ENCODE data around the gene AKT1S1.
A peak's percentile ranks its signal among the peaks of the same experiment; 100 is the strongest.
"Not testable (repeated sequence)": the region's sequence is repeated elsewhere in the genome, so short reads cannot be mapped to it uniquely, and the experiment has no call there.

The AKT1S1 gene

GRCh38 chr19:49877020-49877878 is at the start of gene AKT1S1, which contains the start of gene TBC1D17:
TSS of gene AKT1S1 (minus strand) at chr19:49877355. CDS start at chr19:49873295, 4,060 bp downstream.
TSS of gene TBC1D17 (plus strand) at chr19:49877702. CDS start at chr19:49877724, 22 bp downstream.
- H3K9me3 ChIP-seq (ENCODE audit: control insufficient read depth, low read length) = no peaks in the 10 kb centered on the region
- peaks cover 38% of the 10 kb centered on the region for H3K36me3 ChIP-seq (ENCODE audit: control insufficient read depth, insufficient read depth, low read length, severe bottlenecking)
- peak within 1 kb of the TSS; percentile 99 for H3K9ac ChIP-seq (ENCODE audit: low read length)
- peak; percentile 100 for DNase-seq (ENCODE audit: low read depth)
- H3K4me3 ChIP-seq (ENCODE audit: low read length) = peak within 1 kb of the TSS; percentile 93
- H3K27me3 ChIP-seq (replicated peaks; ENCODE audit: control insufficient read depth, insufficient read depth, low read length) = no peaks in the 10 kb centered on the region
- H3K4me1 ChIP-seq (ENCODE audit: control insufficient read depth, insufficient read depth, low read length) = peaks cover 23% of the 10 kb centered on the region

- Histone ChIP-seq H3K4me1 (ENCODE audit: control insufficient read depth, insufficient read depth, low read length) (peaks cover 39% of the 10 kb centered on the region), H3K9me3 (ENCODE audit: control insufficient read depth, low read length) (no peaks in the 10 kb centered on the region), H3K9ac (ENCODE audit: low read length) (no peak overlapping the region), H3K4me3 (ENCODE audit: low read length) (no peak overlapping the region), H3K27me3 (replicated peaks; ENCODE audit: control insufficient read depth, insufficient read depth, low read length) (no peaks in the 10 kb centered on the region), H3K36me3 (ENCODE audit: control insufficient read depth, insufficient read depth, low read length, severe bottlenecking) (peaks cover 14% of the 10 kb centered on the region)
- no peak for DNase-seq (ENCODE audit: low read depth)
Measured at GRCh38 chr19:49926515-49926914, 49.4 kb upstream of the AKT1S1 start.

GRCh38 chr19:49925486-49925885 is 48.3 kb upstream of the AKT1S1 start:
- no peak for DNase-seq (ENCODE audit: low read depth)
- peaks cover 8% of the 10 kb centered on the region for H3K36me3 ChIP-seq (ENCODE audit: control insufficient read depth, insufficient read depth, low read length, severe bottlenecking)

GRCh38 chr19:49924881-49925210 is 47.7 kb upstream of the AKT1S1 start:
- Histone ChIP-seq H3K4me3 (ENCODE audit: low read length) (peak overlapping the region; percentile 44), H3K4me1 (ENCODE audit: control insufficient read depth, insufficient read depth, low read length) (peaks cover 36% of the 10 kb centered on the region), H3K9ac (ENCODE audit: low read length) (peak overlapping the region; percentile 32), H3K36me3 (ENCODE audit: control insufficient read depth, insufficient read depth, low read length, severe bottlenecking) (peaks cover 10% of the 10 kb centered on the region)
- H3K9me3 ChIP-seq (ENCODE audit: control insufficient read depth, low read length); H3K27me3 ChIP-seq (replicated peaks; ENCODE audit: control insufficient read depth, insufficient read depth, low read length); DNase-seq (ENCODE audit: low read depth): not testable (repeated sequence)

More at GRCh38 chr19:49925486-49925885, 48.3 kb upstream of the AKT1S1 start:
- H3K4me1 ChIP-seq (ENCODE audit: control insufficient read depth, insufficient read depth, low read length) = peaks cover 37% of the 10 kb centered on the region
- H3K9ac ChIP-seq (ENCODE audit: low read length) = no peak overlapping the region
- no peaks in the 10 kb centered on the region for H3K9me3 ChIP-seq (ENCODE audit: control insufficient read depth, low read length)
- no peaks in the 10 kb centered on the region for H3K27me3 ChIP-seq (replicated peaks; ENCODE audit: control insufficient read depth, insufficient read depth, low read length)
- H3K4me3 ChIP-seq (ENCODE audit: low read length) = no peak overlapping the region

GRCh38 chr19:49924004-49924880 is 47.1 kb upstream of the AKT1S1 start:
- Histone ChIP-seq H3K9me3 (ENCODE audit: control insufficient read depth, low read length) (no peaks in the 10 kb centered on the region), H3K36me3 (ENCODE audit: control insufficient read depth, insufficient read depth, low read length, severe bottlenecking) (peaks cover 10% of the 10 kb centered on the region), H3K27me3 (replicated peaks; ENCODE audit: control insufficient read depth, insufficient read depth, low read length) (no peaks in the 10 kb centered on the region), H3K9ac (ENCODE audit: low read length) (peak overlapping the region; percentile 32), H3K4me1 (ENCODE audit: control insufficient read depth, insufficient read depth, low read length) (peaks cover 36% of the 10 kb centered on the region), H3K4me3 (ENCODE audit: low read length) (peak overlapping the region; percentile 44)
- peak; percentile 4 for DNase-seq (ENCODE audit: low read depth)

GRCh38 chr19:49923055-49924003 is 46.2 kb upstream of the AKT1S1 start:
- H3K9ac ChIP-seq (ENCODE audit: low read length) = peak overlapping the region; percentile 32
- no peaks in the 10 kb centered on the region for H3K27me3 ChIP-seq (replicated peaks; ENCODE audit: control insufficient read depth, insufficient read depth, low read length)
- H3K4me1 ChIP-seq (ENCODE audit: control insufficient read depth, insufficient read depth, low read length) = peaks cover 36% of the 10 kb centered on the region
- no peaks in the 10 kb centered on the region for H3K9me3 ChIP-seq (ENCODE audit: control insufficient read depth, low read length)
- peaks cover 10% of the 10 kb centered on the region for H3K36me3 ChIP-seq (ENCODE audit: control insufficient read depth, insufficient read depth, low read length, severe bottlenecking)
- DNase-seq (ENCODE audit: low read depth) = no peak
- peak overlapping the region; percentile 36 for H3K4me3 ChIP-seq (ENCODE audit: low read length)

- Histone ChIP-seq H3K9me3 (ENCODE audit: control insufficient read depth, low read length) (no peaks in the 10 kb centered on the region), H3K4me1 (ENCODE audit: control insufficient read depth, insufficient read depth, low read length) (peaks cover 27% of the 10 kb centered on the region), H3K27me3 (replicated peaks; ENCODE audit: control insufficient read depth, insufficient read depth, low read length) (no peaks in the 10 kb centered on the region), H3K36me3 (ENCODE audit: control insufficient read depth, insufficient read depth, low read length, severe bottlenecking) (peaks cover 7% of the 10 kb centered on the region), H3K9ac (ENCODE audit: low read length) (peak overlapping the region; percentile 26), H3K4me3 (ENCODE audit: low read length) (no peak overlapping the region)
- peak; percentile 60 for DNase-seq (ENCODE audit: low read depth)
Measured at GRCh38 chr19:49921871-49922795, 45.0 kb upstream of the AKT1S1 start.

- DNase-seq (ENCODE audit: low read depth) = no peak
- Histone ChIP-seq H3K27me3 (replicated peaks; ENCODE audit: control insufficient read depth, insufficient read depth, low read length) (no peaks in the 10 kb centered on the region), H3K9me3 (ENCODE audit: control insufficient read depth, low read length) (no peaks in the 10 kb centered on the region), H3K36me3 (ENCODE audit: control insufficient read depth, insufficient read depth, low read length, severe bottlenecking) (peaks cover 4% of the 10 kb centered on the region), H3K4me1 (ENCODE audit: control insufficient read depth, insufficient read depth, low read length) (peaks cover 27% of the 10 kb centered on the region), H3K4me3 (ENCODE audit: low read length) (no peak overlapping the region), H3K9ac (ENCODE audit: low read length) (no peak overlapping the region)
Measured at GRCh38 chr19:49920624-49921363, 43.6 kb upstream of the AKT1S1 start.

GRCh38 chr19:49918089-49918488 is 40.9 kb upstream of the AKT1S1 start:
- H3K36me3 ChIP-seq (ENCODE audit: control insufficient read depth, insufficient read depth, low read length, severe bottlenecking) = peaks cover 9% of the 10 kb centered on the region
- DNase-seq (ENCODE audit: low read depth) = no peak
- H3K27me3 ChIP-seq (replicated peaks; ENCODE audit: control insufficient read depth, insufficient read depth, low read length) = no peaks in the 10 kb centered on the region
- H3K9ac ChIP-seq (ENCODE audit: low read length) = no peak overlapping the region
- H3K9me3 ChIP-seq (ENCODE audit: control insufficient read depth, low read length) = no peaks in the 10 kb centered on the region
- peaks cover 13% of the 10 kb centered on the region for H3K4me1 ChIP-seq (ENCODE audit: control insufficient read depth, insufficient read depth, low read length)
- H3K4me3 ChIP-seq (ENCODE audit: low read length) = no peak overlapping the region

Measured in adipocyte (in vitro differentiated cells).